Esophagus mucosa (tissue), 1 donor: ENCODE data around the gene CERS1. TPM values are rescaled to one million over a fixed set of nuclear protein-coding genes. Genes with fewer than 3 reads are reported as not detected.

Experiments used
- ATAC-seq: fragments of 200-7000 bp; cut with Tn5 transposase; one replicate; pipeline ENCODE4 v1.9.1; 2020
- total RNA-seq: library from RNA; stranded (reverse); gene quantifications from one replicate; pipeline ENCODE4 v1.2.4, GENCODE V29; 2023
- donor health status: DM: yes; HTN: yes; CAD: no.

CERS1 gene
- total RNA-seq, 1 donor from 2014 or later = not detected

- no peak for ATAC-seq
These were observed 40.1 kb downstream of the CERS1 start for GRCh38 chr19:18855647-18856384.

GRCh38 chr19:18854982-18855381, 41.0 kb downstream of the CERS1 start:
- no peak for ATAC-seq

DNA sequence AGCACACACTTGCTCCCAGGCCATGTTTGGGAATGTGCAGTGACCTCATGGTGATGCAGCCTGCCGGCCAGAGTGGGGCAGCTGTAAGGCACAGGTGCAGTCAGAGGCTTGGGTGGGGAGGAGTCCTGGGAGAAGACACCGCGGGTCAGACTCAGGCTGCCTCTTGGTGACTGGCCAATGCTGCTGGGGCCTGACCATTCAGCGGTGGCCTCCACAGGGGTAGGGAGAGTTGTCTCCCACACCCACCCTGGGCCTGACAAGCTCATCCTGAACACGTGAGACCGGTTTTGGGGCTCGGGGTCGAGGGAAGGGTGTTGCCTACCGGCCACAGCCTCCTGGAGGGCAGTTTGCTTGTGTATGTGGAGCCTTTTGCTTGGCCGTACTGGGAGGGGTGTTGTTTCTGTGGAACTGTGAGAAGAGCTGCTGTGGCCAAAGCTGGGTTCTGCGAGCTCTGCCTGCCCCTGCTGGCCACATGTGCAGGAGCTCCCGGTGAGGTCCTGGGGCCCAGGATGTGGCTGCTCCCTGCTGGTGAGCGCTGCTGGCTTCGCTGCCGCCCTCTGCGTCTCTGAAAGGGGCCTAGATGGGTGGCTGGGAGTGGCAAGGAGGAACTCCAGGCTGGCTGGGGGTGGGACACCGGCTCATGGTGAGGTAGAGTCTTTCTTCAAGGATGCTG, 42.1 kb downstream of the CERS1 start:
- ATAC-seq = no peak

GRCh38 chr19:18852648-18853047, 43.3 kb downstream of the CERS1 start:
- ATAC-seq = no peak

DNA sequence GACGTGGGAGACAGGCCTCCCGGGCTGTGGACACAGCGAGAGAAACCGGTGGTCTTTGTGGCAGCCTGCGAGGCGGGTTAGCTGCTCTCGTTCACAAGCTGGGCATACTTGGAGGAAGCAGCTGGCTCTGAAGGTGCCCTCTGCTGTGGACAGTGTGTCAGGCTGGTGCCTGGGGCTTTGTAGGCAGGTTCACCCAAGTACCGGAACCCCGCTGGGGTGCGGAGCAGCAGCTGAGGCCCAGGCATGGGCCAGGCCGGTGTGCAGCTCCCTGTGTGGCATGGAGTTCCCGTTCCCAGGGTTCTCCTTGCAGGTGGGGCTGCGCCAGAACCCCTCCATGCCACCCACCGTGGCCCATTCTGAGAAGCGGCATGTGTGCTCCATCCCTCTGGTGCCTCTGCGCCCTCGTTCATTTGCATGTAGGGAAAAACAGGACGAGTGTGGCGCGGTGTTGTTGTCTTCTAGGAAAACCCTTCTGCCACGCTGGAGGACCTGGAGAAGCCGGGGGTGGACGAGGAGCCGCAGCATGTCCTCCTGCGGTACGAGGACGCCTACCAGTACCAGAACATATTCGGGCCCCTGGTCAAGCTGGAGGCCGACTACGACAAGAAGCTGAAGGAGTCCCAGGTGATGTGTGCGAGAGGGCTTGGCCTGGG, 44.2 kb downstream of the CERS1 start:
- ATAC-seq = no peak

DNA sequence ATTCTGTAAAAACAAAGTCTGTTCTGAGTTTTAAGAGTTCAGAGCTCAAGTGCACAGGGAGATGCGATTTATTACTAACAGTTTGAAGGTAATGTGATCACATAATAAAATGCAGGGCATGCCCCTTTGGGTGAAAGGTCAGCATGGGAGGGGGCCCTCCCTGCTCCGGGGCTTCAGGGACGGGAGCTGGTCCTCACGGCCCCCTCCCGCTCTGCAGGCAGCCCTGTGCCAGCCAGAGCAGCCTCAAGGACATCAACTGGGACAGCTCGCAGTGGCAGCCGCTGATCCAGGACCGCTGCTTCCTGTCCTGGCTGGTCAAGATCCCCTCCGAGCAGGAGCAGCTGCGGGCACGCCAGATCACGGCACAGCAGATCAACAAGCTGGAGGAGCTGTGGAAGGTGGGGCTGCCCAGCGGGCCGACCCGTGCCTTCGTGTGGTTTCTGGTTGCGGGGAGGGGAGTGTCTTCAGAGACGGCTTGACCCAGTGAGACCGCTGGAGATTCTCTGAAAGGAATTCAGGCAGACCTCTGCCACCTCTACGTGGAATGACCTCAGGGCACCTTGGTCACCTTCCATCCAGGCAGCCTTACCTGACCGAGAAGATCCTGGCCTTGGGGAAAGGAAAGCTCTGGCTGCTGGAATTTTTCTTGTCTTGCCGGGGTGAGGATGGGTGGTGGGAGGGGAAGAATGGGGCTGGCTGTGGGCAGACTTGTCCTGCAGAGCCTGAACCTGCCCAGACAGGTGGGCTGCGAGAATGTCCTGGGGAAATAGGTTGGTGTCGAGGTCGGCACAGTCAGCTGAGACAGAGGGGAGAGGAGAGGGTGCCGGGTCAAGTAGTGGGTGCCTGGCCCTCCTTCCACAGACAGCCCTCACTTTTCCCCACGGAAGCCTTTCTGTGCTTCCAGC, 45.2 kb downstream of the CERS1 start:
- peak; percentile 4 for ATAC-seq

- no peak for ATAC-seq
These were observed 46.0 kb downstream of the CERS1 start for GRCh38 chr19:18849838-18850400.

- ATAC-seq = peak; percentile 7
These were observed 46.9 kb downstream of the CERS1 start for GRCh38 chr19:18848878-18849661.

- ATAC-seq = no peak
These were observed 48.2 kb downstream of the CERS1 start for GRCh38 chr19:18847549-18848463.

- ATAC-seq = peak; percentile 57
These were observed 49.0 kb downstream of the CERS1 start for GRCh38 chr19:18846862-18847548.

GRCh38 chr19:18845961-18846360, 50.0 kb downstream of the CERS1 start:
- ATAC-seq = peak; percentile 10

- no peak for ATAC-seq
These were observed 51.1 kb downstream of the CERS1 start for GRCh38 chr19:18844806-18845329.

- ATAC-seq = no peak
These were observed 52.0 kb downstream of the CERS1 start for GRCh38 chr19:18843960-18844359.

- no peak for ATAC-seq
These were observed 53.8 kb downstream of the CERS1 start for GRCh38 chr19:18842166-18842565.

DNA sequence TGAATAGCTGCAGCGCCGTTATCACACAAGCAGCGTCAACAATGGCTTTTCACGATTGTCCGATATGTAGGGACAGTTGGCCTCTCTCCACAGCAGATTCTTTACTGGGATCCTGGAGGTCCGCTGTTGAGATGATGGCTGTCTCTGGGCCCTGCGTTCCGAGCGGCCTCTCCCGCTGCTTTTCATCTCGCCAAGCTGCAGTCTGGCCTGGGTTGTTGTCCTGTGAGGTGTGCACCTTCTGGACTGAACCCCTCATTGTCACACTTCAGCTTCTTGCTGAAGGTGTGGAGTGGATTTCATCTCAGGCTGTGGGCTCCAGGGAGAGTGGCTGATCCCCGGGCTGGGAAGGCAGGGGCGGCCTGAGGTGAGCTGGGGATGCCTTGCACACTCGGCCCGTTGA, 54.6 kb downstream of the CERS1 start:
- ATAC-seq = no peak

- ATAC-seq = no peak
These were observed 55.4 kb downstream of the CERS1 start for GRCh38 chr19:18840288-18841267.

GRCh38 chr19:18839465-18840287, 56.3 kb downstream of the CERS1 start:
- no peak for ATAC-seq
